ENCODE data around the gene C20orf173. TPM values are rescaled to one million over a fixed set of nuclear protein-coding genes. Genes with fewer than 3 reads are reported as not detected.

The C20orf173 gene
- total and polyA plus RNA-seq, 2 donors (not counting 1 experiment from before 2014, with no cell fraction given): not detected

DNA sequence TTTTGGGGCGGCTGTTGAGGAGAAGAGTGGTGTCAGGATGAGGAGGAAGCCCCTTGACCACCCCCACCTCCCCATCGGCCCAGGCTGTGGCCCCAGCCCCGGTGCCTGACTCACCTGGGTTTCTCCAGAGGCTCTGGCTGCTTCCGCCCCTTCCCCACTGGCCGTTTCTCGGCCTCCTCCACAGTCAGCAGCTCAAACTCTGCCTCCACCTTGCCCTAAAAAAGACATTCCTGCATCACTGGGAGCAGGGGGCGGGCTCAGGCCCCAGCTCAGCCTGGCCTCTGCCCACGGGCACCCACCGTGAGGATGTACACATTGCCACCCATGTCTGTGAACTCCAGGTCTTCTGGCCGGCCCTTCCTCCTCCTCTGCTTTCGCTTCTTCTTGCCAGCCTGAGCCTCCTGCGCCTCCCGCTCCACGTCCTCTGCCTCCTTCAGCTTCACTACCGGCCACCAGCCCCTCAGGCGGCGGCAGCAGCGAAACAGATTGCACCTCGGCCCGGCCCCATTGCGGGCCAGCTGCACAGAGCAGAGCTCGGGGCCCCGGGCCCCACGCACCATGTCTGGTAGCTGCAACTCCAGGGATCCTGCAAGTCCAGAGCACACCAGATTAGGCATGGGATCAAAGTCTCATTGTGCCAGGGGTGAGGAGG is 29.7 kb upstream of the C20orf173 start:
- H3K4me2 ChIP-seq (ENCODE audit: extremely low read depth, insufficient read depth, low read length): no peak overlapping the region
- H3K27ac ChIP-seq (ENCODE audit: insufficient read depth, low read length): no peak overlapping the region
- no peak for DNase-seq (ENCODE audit: low read depth in 2 of 2)
- H3K36me3 ChIP-seq (ENCODE audit: control insufficient read depth, insufficient read depth, low read length): peaks cover 15% of the 10 kb centered on the region
- no peak overlapping the region for H3K4me3 ChIP-seq (replicated peaks in 1 of 4; ENCODE audit: control extremely low read depth in 1 of 4, insufficient read depth in 1 of 4, low read depth in 3 of 4, low read length in 4 of 4)
- no peak overlapping the region for H3K9ac ChIP-seq (ENCODE audit: insufficient read depth, low read length)
- H4K20me1 ChIP-seq (ENCODE audit: control insufficient read depth, extremely low read depth, insufficient read depth, low read length): no peaks in the 10 kb centered on the region
- H3K27me3 ChIP-seq (ENCODE audit: control insufficient read depth, insufficient read depth, low read length): no peaks in the 10 kb centered on the region
- peaks cover 4% of the 10 kb centered on the region for H3K4me1 ChIP-seq (ENCODE audit: control insufficient read depth, extremely low read depth, insufficient read depth, low read length)
- H2AFZ ChIP-seq (ENCODE audit: low read length): no peak overlapping the region
- H3K9me3 ChIP-seq (ENCODE audit: control insufficient read depth, insufficient read depth, low read depth, low read length): no peaks in the 10 kb centered on the region
- H3K79me2 ChIP-seq (ENCODE audit: control insufficient read depth, insufficient read depth, low read length): no peaks in the 10 kb centered on the region
- TF ChIP-seq EZH2 (IDR thresholded peaks at IDR 0.05; ENCODE audit: low read length, missing control alignments) (no peak), CTCF (conservative IDR thresholded peaks at IDR 0.05 in 1 of 2, IDR thresholded peaks at IDR 0.05 in 1 of 2; ENCODE audit: low read depth in 1 of 2, low read length in 2 of 2) (no peak)

DNA sequence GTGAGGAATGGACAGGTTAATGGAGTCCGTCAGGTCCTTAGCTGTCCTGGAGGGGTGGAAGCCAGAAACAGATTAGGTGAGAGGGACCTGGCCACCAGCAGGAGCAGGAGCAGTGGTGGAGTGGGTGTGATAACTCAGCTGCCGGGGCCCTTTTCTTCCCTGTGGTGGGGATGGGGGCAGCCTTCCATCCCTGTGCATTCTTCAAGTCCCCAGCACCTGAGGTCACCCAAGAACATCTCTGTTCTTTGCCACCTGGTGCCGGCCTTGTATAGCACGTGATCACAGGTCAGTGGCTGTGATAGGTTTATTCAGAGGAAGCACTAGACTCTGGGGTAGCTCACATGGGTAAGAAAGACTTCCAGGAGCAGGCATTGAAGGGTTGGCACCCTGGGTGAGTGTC is 29.0 kb upstream of the C20orf173 start:
- Histone ChIP-seq H3K4me3 (replicated peaks in 1 of 4; ENCODE audit: control extremely low read depth in 1 of 4, insufficient read depth in 1 of 4, low read depth in 3 of 4, low read length in 4 of 4) (no peak overlapping the region), H4K20me1 (ENCODE audit: control insufficient read depth, extremely low read depth, insufficient read depth, low read length) (no peaks in the 10 kb centered on the region), H3K9ac (ENCODE audit: insufficient read depth, low read length) (no peak overlapping the region), H3K4me2 (ENCODE audit: extremely low read depth, insufficient read depth, low read length) (no peak overlapping the region), H3K27me3 (ENCODE audit: control insufficient read depth, insufficient read depth, low read length) (no peaks in the 10 kb centered on the region), H3K27ac (ENCODE audit: insufficient read depth, low read length) (no peak overlapping the region), H3K36me3 (ENCODE audit: control insufficient read depth, insufficient read depth, low read length) (peaks cover 15% of the 10 kb centered on the region), H2AFZ (ENCODE audit: low read length) (no peak overlapping the region), H3K79me2 (ENCODE audit: control insufficient read depth, insufficient read depth, low read length) (no peaks in the 10 kb centered on the region), H3K9me3 (ENCODE audit: control insufficient read depth, insufficient read depth, low read depth, low read length) (no peaks in the 10 kb centered on the region), H3K4me1 (ENCODE audit: control insufficient read depth, extremely low read depth, insufficient read depth, low read length) (peaks cover 4% of the 10 kb centered on the region)
- no peak for DNase-seq (ENCODE audit: low read depth in 2 of 2)
- no peak for TF ChIP-seq CTCF (conservative IDR thresholded peaks at IDR 0.05 in 1 of 2, IDR thresholded peaks at IDR 0.05 in 1 of 2; ENCODE audit: low read depth in 1 of 2, low read length in 2 of 2)
- no peak for TF ChIP-seq EZH2 (IDR thresholded peaks at IDR 0.05; ENCODE audit: low read length, missing control alignments)

GRCh38 chr20:35556871-35557270 is 27.4 kb upstream of the C20orf173 start:
- H3K36me3 ChIP-seq (ENCODE audit: control insufficient read depth, insufficient read depth, low read length): peaks cover 23% of the 10 kb centered on the region
- no peak for TF ChIP-seq CTCF (conservative IDR thresholded peaks at IDR 0.05 in 1 of 2, IDR thresholded peaks at IDR 0.05 in 1 of 2; ENCODE audit: low read depth in 1 of 2, low read length in 2 of 2)
- no peak for TF ChIP-seq EZH2 (IDR thresholded peaks at IDR 0.05; ENCODE audit: low read length, missing control alignments)

More at GRCh38 chr20:35556871-35557270, 27.4 kb upstream of the C20orf173 start:
- H3K79me2 ChIP-seq (ENCODE audit: control insufficient read depth, insufficient read depth, low read length): no peaks in the 10 kb centered on the region
- H3K4me3 ChIP-seq (replicated peaks in 1 of 4; ENCODE audit: control extremely low read depth in 1 of 4, insufficient read depth in 1 of 4, low read depth in 3 of 4, low read length in 4 of 4): no peak overlapping the region
- no peaks in the 10 kb centered on the region for H3K27me3 ChIP-seq (ENCODE audit: control insufficient read depth, insufficient read depth, low read length)
- H3K9ac ChIP-seq (ENCODE audit: insufficient read depth, low read length): no peak overlapping the region
- H2AFZ ChIP-seq (ENCODE audit: low read length): no peak overlapping the region
- no peak for DNase-seq (ENCODE audit: low read depth in 2 of 2)
- peaks cover 4% of the 10 kb centered on the region for H3K4me1 ChIP-seq (ENCODE audit: control insufficient read depth, extremely low read depth, insufficient read depth, low read length)
- no peak overlapping the region for H3K27ac ChIP-seq (ENCODE audit: insufficient read depth, low read length)
- no peaks in the 10 kb centered on the region for H3K9me3 ChIP-seq (ENCODE audit: control insufficient read depth, insufficient read depth, low read depth, low read length)
- no peak overlapping the region for H3K4me2 ChIP-seq (ENCODE audit: extremely low read depth, insufficient read depth, low read length)
- no peaks in the 10 kb centered on the region for H4K20me1 ChIP-seq (ENCODE audit: control insufficient read depth, extremely low read depth, insufficient read depth, low read length)

Measured in fibroblast of lung (primary cell).